Kidney epithelial cell (primary cell): ENCODE results near the gene LHPP. TPM values are rescaled to one million over a fixed set of nuclear protein-coding genes. Genes with fewer than 3 reads are reported as not detected.

Experiments
- DNase-seq: peaks from one replicate; pipeline ENCODE4 v3.0.0-alpha.2; 2010; ENCODE audit warnings: low read depth
- H3K27me3 ChIP-seq: 2 replicates; pipeline ENCODE4 v1.6.0; 2011; ENCODE audit warnings: low read length; ENCODE audit not compliant: control insufficient read depth, insufficient read depth
- H3K36me3 ChIP-seq: 2 replicates; pipeline ENCODE4 v1.5.1; 2011; ENCODE audit warnings: low read length; ENCODE audit not compliant: control insufficient read depth, insufficient read depth
- H3K4me3 ChIP-seq: 2 replicates; pipeline ENCODE4 v1.5.1; 2011; ENCODE audit warnings: low read depth, mild to moderate bottlenecking, control low read depth, low read length
- total RNA-seq: library from RNA; depleted of rRNA; stranded (reverse); fragments of >200 nt; gene quantifications from 2 replicates; pipeline ENCODE4 v1.2.3, GENCODE V29; 2015
- TF ChIP-seq, protein P1 (sequence below): IDR thresholded peaks from 2 replicates; pipeline ENCODE4 v1.5.1; 2011; ENCODE audit warnings: mild to moderate bottlenecking, moderate library complexity, low read length, control low read depth, inconsistent platforms; ENCODE audit not compliant: insufficient read depth, poor library complexity, severe bottlenecking

Gene LHPP
- total RNA-seq, 1 donor from 2014 or later, result 6.3 TPM

GRCh38 chr10:124565565-124566221 lies 104.1 kb downstream of the LHPP start:
- H3K36me3 ChIP-seq, result no peaks in the 10 kb centered on the region
- no peak overlapping the region for H3K4me3 ChIP-seq
- TF ChIP-seq, protein P1, sequence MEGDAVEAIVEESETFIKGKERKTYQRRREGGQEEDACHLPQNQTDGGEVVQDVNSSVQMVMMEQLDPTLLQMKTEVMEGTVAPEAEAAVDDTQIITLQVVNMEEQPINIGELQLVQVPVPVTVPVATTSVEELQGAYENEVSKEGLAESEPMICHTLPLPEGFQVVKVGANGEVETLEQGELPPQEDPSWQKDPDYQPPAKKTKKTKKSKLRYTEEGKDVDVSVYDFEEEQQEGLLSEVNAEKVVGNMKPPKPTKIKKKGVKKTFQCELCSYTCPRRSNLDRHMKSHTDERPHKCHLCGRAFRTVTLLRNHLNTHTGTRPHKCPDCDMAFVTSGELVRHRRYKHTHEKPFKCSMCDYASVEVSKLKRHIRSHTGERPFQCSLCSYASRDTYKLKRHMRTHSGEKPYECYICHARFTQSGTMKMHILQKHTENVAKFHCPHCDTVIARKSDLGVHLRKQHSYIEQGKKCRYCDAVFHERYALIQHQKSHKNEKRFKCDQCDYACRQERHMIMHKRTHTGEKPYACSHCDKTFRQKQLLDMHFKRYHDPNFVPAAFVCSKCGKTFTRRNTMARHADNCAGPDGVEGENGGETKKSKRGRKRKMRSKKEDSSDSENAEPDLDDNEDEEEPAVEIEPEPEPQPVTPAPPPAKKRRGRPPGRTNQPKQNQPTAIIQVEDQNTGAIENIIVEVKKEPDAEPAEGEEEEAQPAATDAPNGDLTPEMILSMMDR, result peak; percentile 59
- DNase-seq, result peak; percentile 4
- peaks cover 30% of the 10 kb centered on the region for H3K27me3 ChIP-seq

DNA sequence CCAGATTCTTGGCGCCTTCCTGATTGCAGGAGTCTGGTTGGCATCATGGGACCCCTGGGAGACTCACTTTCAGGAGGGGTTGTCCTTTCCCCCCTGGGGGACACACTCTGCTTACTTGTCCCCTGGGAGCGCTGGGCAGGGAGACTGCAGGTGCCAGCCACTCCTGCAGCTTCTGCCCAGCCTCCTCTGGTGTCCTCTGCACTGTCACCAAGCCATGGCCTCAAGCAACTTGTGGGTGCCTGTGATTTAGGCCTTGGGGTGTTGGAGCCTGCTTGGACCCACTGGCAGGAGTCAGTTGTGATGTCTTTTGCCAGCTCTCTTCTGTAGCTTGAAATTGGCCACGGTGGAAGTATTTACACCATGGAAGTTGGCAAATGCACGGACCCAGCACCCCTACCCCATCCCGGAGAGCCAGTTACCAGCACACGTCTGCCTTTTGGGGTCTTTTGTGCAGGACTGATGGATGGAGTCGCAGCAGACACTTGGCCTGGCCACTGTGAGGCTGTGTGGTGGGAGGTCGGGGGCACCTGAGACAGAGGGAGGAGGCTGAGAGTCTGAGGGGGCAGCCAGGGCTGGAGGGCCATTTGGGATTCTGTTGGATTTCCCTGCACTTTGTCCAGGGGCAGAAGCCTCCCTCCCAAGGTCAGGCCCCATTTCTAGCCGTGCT lies 104.7 kb downstream of the LHPP start:
- Histone ChIP-seq H3K27me3 (peaks cover 23% of the 10 kb centered on the region), H3K36me3 (no peaks in the 10 kb centered on the region), H3K4me3 (no peak overlapping the region)
- TF ChIP-seq, protein P1, result no peak
- DNase-seq, result no peak

DNA sequence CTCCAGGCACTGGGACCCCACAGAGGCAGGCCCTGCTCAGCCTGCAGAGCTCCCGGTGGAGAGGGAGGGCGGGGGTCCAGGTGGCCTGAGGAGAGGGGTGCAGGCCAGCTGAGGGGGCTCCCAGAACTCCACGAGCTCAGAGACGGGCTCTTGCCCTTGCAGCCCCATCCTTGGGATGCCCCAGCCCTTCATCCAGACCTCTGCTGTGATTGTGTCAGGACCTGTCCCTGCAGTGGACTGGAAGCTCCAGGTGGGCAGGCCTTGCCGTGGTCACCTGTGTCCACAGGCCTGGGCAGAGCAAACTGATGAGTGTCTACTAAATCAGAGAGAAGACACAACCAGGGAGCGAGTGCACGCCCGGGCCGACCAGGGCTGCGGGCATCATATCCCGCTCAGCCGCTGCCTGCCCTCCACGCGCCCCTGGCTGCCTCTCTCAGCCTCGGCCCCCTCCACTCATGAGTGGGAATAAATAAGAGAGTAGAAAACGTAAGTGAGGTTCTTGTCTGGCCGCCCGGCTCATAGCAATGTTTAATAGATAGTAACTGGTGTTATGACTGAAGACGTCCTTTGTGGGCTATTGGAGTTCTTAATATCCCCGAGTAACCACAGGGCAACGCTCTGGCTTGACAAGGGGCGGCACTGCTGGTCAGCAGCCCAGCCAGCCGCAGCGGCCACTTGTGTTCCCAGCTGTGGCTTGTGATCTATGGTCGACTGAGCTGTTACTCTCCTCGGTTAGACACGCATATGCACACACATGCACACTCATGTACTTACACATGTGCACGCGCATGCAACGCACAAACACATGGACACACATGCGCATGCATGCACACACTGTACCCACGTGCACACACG lies 105.6 kb downstream of the LHPP start:
- DNase-seq, result no peak
- TF ChIP-seq, protein P1, result no peak
- Histone ChIP-seq H3K36me3 (no peaks in the 10 kb centered on the region), H3K4me3 (no peak overlapping the region), H3K27me3 (peaks cover 23% of the 10 kb centered on the region)

DNA sequence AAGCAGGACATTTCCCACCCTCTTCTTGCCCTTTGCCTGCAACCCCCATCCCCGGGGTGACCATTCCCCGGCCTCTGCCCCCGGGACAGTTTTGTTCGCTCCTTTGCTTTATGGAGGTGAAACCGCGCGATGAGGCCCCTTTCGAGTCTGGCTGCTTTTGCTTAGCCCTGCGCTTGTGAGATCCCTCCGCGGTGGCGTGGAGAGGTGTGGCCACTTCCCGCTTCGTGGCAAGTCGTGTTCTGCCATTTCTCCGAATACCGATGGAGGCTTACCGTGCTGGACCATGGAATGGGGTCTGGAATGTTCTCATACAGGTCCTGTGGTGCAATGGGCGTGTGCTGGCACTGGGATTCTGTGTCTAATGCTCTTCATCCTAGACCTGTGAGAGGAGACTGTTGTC lies 106.7 kb downstream of the LHPP start:
- peaks cover 23% of the 10 kb centered on the region for H3K27me3 ChIP-seq
- TF ChIP-seq, protein P1, result no peak
- H3K36me3 ChIP-seq, result no peaks in the 10 kb centered on the region
- H3K4me3 ChIP-seq, result no peak overlapping the region
- no peak for DNase-seq

GRCh38 chr10:124568848-124569622 lies 107.4 kb downstream of the LHPP start:
- Histone ChIP-seq H3K4me3 (no peak overlapping the region), H3K36me3 (no peaks in the 10 kb centered on the region), H3K27me3 (peaks cover 23% of the 10 kb centered on the region)
- TF ChIP-seq, protein P1, result no peak
- no peak for DNase-seq
